OCI-LY7 (cell line): ENCODE measurements around the gene OGDHL. TPM values are rescaled to one million over a fixed set of nuclear protein-coding genes. Genes with fewer than 3 reads are reported as not detected.

Experiments
- BruUV-seq: library from RNA; stranded (reverse); fragments of 400-500 nt; replicated peaks from 2 replicates; lab custom pipeline; 2021; lab: Mats Ljungman, UMichigan
- CTCF ChIA-PET: fragments of 300-600 bp; sonication (Branson Sonifier 250); formaldehyde crosslinking; loops from one replicate; lab custom pipeline; 2022; ENCODE audit warnings: antibody characterized with exemption; ENCODE audit not compliant: unreplicated experiment; lab: Charles Lee
- POLR2A ChIA-PET: fragments of 300-600 bp; sonication (Branson Sonifier 250); formaldehyde crosslinking; loops from one replicate; lab custom pipeline; 2022; ENCODE audit warnings: antibody characterized with exemption; lab: Charles Lee
- DNase-seq: peaks from one replicate; pipeline ENCODE4 v3.0.0-alpha.2; 2015; ENCODE audit warnings: low spot score
- H2AFZ ChIP-seq: fragments of 200-600 bp; sonication (generic), shearing (Covaris generic); 2 replicates; pipeline ENCODE4 v1.6.1; 2014; ENCODE audit warnings: mild to moderate bottlenecking, antibody characterized with exemption, low read length, moderate library complexity
- H3K27ac ChIP-seq: fragments of 200-600 bp; sonication (generic); 2 replicates; pipeline ENCODE4 v1.5.1; 2014; ENCODE audit warnings: mixed run types, low read depth, mild to moderate bottlenecking, moderate library complexity, low read length, inconsistent platforms; ENCODE audit not compliant: poor library complexity, severe bottlenecking
- H3K36me3 ChIP-seq: fragments of 200-600 bp; sonication (generic); 2 replicates; pipeline ENCODE4 v1.6.1; 2014; ENCODE audit warnings: mild to moderate bottlenecking, antibody characterized with exemption, low read length, moderate library complexity, mixed read lengths; ENCODE audit not compliant: insufficient read depth
- H3K4me1 ChIP-seq: fragments of 200-600 bp; sonication (generic); 2 replicates; pipeline ENCODE4 v1.5.1; 2014; ENCODE audit warnings: mild to moderate bottlenecking, low read length; ENCODE audit not compliant: insufficient read depth, poor library complexity, severe bottlenecking
- H3K4me2 ChIP-seq: fragments of 200-600 bp; sonication (generic); 2 replicates; pipeline ENCODE4 v1.6.1; 2014; ENCODE audit warnings: mild to moderate bottlenecking, low read length
- H3K4me3 ChIP-seq: fragments of 200-600 bp; sonication (generic); 2 replicates; pipeline ENCODE4 v1.5.1; 2014; ENCODE audit warnings: mild to moderate bottlenecking, low read depth, low read length; ENCODE audit not compliant: poor library complexity, severe bottlenecking
- H3K79me2 ChIP-seq: fragments of 200-600 bp; sonication (generic); 2 replicates; pipeline ENCODE4 v1.6.1; 2016; ENCODE audit warnings: low read depth, mild to moderate bottlenecking, low read length, moderate library complexity, mixed read lengths; ENCODE audit not compliant: insufficient read depth
- H3K9me2 ChIP-seq: fragments of 200-600 bp; sonication (generic); 2 replicates; pipeline ENCODE4 v1.6.1; 2016; ENCODE audit warnings: mild to moderate bottlenecking, low read length, mixed read lengths; ENCODE audit not compliant: insufficient read depth
- H3K9me3 ChIP-seq: fragments of 200-600 bp; sonication (generic); 2 replicates; pipeline ENCODE4 v1.6.1; 2014; ENCODE audit warnings: mild to moderate bottlenecking, mixed run types, low read length, mixed read lengths
- H4K20me1 ChIP-seq: fragments of 200-600 bp; sonication (generic); 2 replicates; pipeline ENCODE4 v1.6.1; 2014; ENCODE audit warnings: mild to moderate bottlenecking, antibody characterized with exemption, low read length, moderate library complexity, mixed read lengths; ENCODE audit not compliant: insufficient read depth
- CTCF ChIP-seq: fragments of 200-600 bp; sonication (generic); conservative IDR thresholded peaks from 2 replicates; pipeline ENCODE4 v1.5.1; 2014; ENCODE audit warnings: mild to moderate bottlenecking, antibody characterized with exemption, low read length, moderate library complexity, mixed read lengths
- EZH2phosphoT487 ChIP-seq: fragments of 200-600 bp; sonication (generic); IDR thresholded peaks from 2 replicates; pipeline ENCODE4 v1.6.1; 2018; ENCODE audit warnings: low read depth, borderline replicate concordance, mild to moderate bottlenecking, mixed run types, antibody characterized with exemption, low read length, moderate library complexity, mixed read lengths
- intact Hi-C: fragments of 100-400 bp; cut with micrococcal nuclease; formaldehyde crosslinking; loops from one replicate; pipeline ENCODE4 v1.10.0; 2022; ENCODE audit not compliant: unreplicated experiment
- total RNA-seq, 2 experiments: library from RNA; depleted of rRNA in 1 of 2; stranded (reverse); fragments of >200 nt in 1 of 2; shearing (Covaris generic) in 1 of 2; gene quantifications; 2 replicates each; pipeline ENCODE4 v1.2.3, GENCODE V29; 2014 to 2022

OGDHL gene
- total RNA-seq, 2 experiments from 2014 or later, result 0.23 TPM; not detected in 1

GRCh38 chr10:49741108-49741995 lies 20.8 kb downstream of the OGDHL start:
- Histone ChIP-seq H2AFZ (no peak overlapping the region), H3K9me3 (no peaks in the 10 kb centered on the region), H4K20me1 (no peaks in the 10 kb centered on the region), H3K4me3 (no peak overlapping the region), H3K79me2 (no peaks in the 10 kb centered on the region), H3K9me2 (no peaks in the 10 kb centered on the region), H3K27ac (no peak overlapping the region), H3K36me3 (no peaks in the 10 kb centered on the region), H3K4me1 (no peaks in the 10 kb centered on the region), H3K4me2 (no peak overlapping the region)
- intact Hi-C loops, result no loop called here
- no TSS peak for BruUV-seq
- DNase-seq, result no peak
- CTCF ChIA-PET, result no interaction called here
- POLR2A ChIA-PET, result no interaction called here
- TF ChIP-seq EZH2phosphoT487, result no peak
- no peak for TF ChIP-seq CTCF

GRCh38 chr10:49740346-49741107 lies 21.6 kb downstream of the OGDHL start:
- Histone ChIP-seq H3K4me3 (no peak overlapping the region), H4K20me1 (no peaks in the 10 kb centered on the region), H3K9me2 (no peaks in the 10 kb centered on the region), H3K9me3 (no peaks in the 10 kb centered on the region), H3K79me2 (no peaks in the 10 kb centered on the region), H3K4me1 (no peaks in the 10 kb centered on the region), H2AFZ (no peak overlapping the region), H3K4me2 (no peak overlapping the region), H3K27ac (no peak overlapping the region), H3K36me3 (no peaks in the 10 kb centered on the region)
- intact Hi-C loops, result no loop called here
- no peak for DNase-seq
- CTCF ChIA-PET, result no interaction called here
- POLR2A ChIA-PET, result no interaction called here
- BruUV-seq, result no TSS peak
- TF ChIP-seq CTCF (no peak), EZH2phosphoT487 (no peak)

GRCh38 chr10:49739426-49739825 lies 22.7 kb downstream of the OGDHL start:
- DNase-seq, result no peak
- no peaks in the 10 kb centered on the region for H3K9me3 ChIP-seq
- H2AFZ ChIP-seq, result no peak overlapping the region
- no TSS peak for BruUV-seq
- CTCF ChIA-PET, result no interaction called here
- H3K4me2 ChIP-seq, result no peak overlapping the region
- no peak overlapping the region for H3K4me3 ChIP-seq
- no peaks in the 10 kb centered on the region for H3K4me1 ChIP-seq
- H3K79me2 ChIP-seq, result no peaks in the 10 kb centered on the region
- POLR2A ChIA-PET, result no interaction called here
- no peaks in the 10 kb centered on the region for H4K20me1 ChIP-seq
- intact Hi-C loops, result no loop called here
- no peak for TF ChIP-seq CTCF
- TF ChIP-seq EZH2phosphoT487, result no peak
- H3K9me2 ChIP-seq, result no peaks in the 10 kb centered on the region
- H3K36me3 ChIP-seq, result no peaks in the 10 kb centered on the region
- no peak overlapping the region for H3K27ac ChIP-seq
